ENCODE results near the gene KRTAP10-8.
"Not testable (repeated sequence)": the region's sequence is repeated elsewhere in the genome, so short reads cannot be mapped to it uniquely, and the experiment has no call there.

GRCh38 chr21:44601091-44601490 lies 10.8 kb upstream of the KRTAP10-8 start:
- TF ChIP-seq POLR2AphosphoS5, POLR2A, CTCF, EP300 (IDR thresholded peaks at IDR 0.05): not testable (repeated sequence)
